ENCODE data around the gene NRP2.

- TF ChIP-seq ARNTL (CRISPR knock-in tag; IDR thresholded peaks at IDR 0.05; ENCODE audit: borderline replicate concordance, low read depth) (no peak), ZFP3 (CRISPR knock-in tag; IDR thresholded peaks at IDR 0.05) (no peak), OSR1 (CRISPR knock-in tag; IDR thresholded peaks at IDR 0.05) (no peak), ZNF70 (CRISPR knock-in tag; IDR thresholded peaks at IDR 0.05) (no peak)
Measured at GRCh38 chr2:205738117-205738968, 56.0 kb downstream of the NRP2 start.
